ENCODE measurements around the gene ATXN7.

The ATXN7 gene

GRCh38 chr3:63975723-63976122 is 112.1 kb downstream of the ATXN7 start:
- ChIA-PET CTCF (interaction anchor here (0.8 to 9.3 kb wide), 5 partner anchors 13 to 488 kb away, joined by 3 to 143 read pairs (median 3); no protein-coding TSS in a partner anchor), POLR2A (no interaction called here)
- DNase-seq (ENCODE audit: low read depth, low spot score): no peak
- H3K4me3 ChIP-seq (ENCODE audit: low read depth, low read length): no peak overlapping the region
- no peak for TF ChIP-seq CTCF (IDR thresholded peaks at IDR 0.05; ENCODE audit: insufficient read depth, low read length, missing control alignments)

GRCh38 chr3:63976161-63976871 is 112.6 kb downstream of the ATXN7 start:
- peak; percentile 92 for DNase-seq (ENCODE audit: low read depth, low spot score)
- ChIA-PET CTCF (interaction anchor here (0.8 to 9.3 kb wide), 6 partner anchors 13 to 487 kb away, joined by 3 to 143 read pairs (median 4); no protein-coding TSS in a partner anchor), POLR2A (no interaction called here)
- no peak for TF ChIP-seq CTCF (IDR thresholded peaks at IDR 0.05; ENCODE audit: insufficient read depth, low read length, missing control alignments)
- no peak overlapping the region for H3K4me3 ChIP-seq (ENCODE audit: low read depth, low read length)

GRCh38 chr3:63976872-63977200 is 113.2 kb downstream of the ATXN7 start:
- POLR2A ChIA-PET: no interaction called here

GRCh38 chr3:63977893-63978292 is 114.2 kb downstream of the ATXN7 start:
- TF ChIP-seq CTCF (IDR thresholded peaks at IDR 0.05; ENCODE audit: insufficient read depth, low read length, missing control alignments): no peak
- POLR2A ChIA-PET: no interaction called here
- CTCF ChIA-PET: interaction anchor here (1.1 to 9.3 kb wide), 5 partner anchors 14 to 628 kb away, joined by 3 to 143 read pairs (median 5); no protein-coding TSS in a partner anchor
- H3K4me3 ChIP-seq (ENCODE audit: low read depth, low read length): no peak overlapping the region
- DNase-seq (ENCODE audit: low read depth, low spot score): no peak

More at GRCh38 chr3:63976872-63977200, 113.2 kb downstream of the ATXN7 start:
- CTCF ChIA-PET: interaction anchor here (0.8 to 9.3 kb wide), 5 partner anchors 14 to 47 kb away, joined by 3 to 143 read pairs (median 5); no protein-coding TSS in a partner anchor
- DNase-seq (ENCODE audit: low read depth, low spot score): no peak
- no peak overlapping the region for H3K4me3 ChIP-seq (ENCODE audit: low read depth, low read length)
- TF ChIP-seq CTCF (IDR thresholded peaks at IDR 0.05; ENCODE audit: insufficient read depth, low read length, missing control alignments): no peak

- TF ChIP-seq CTCF (IDR thresholded peaks at IDR 0.05; ENCODE audit: insufficient read depth, low read length, missing control alignments): no peak
- H3K4me3 ChIP-seq (ENCODE audit: low read depth, low read length): no peak overlapping the region
- ChIA-PET POLR2A (no interaction called here), CTCF (interaction anchor here (0.6 to 9.3 kb wide), 10 partner anchors 9 to 630 kb away, joined by 3 to 143 read pairs (median 3); no protein-coding TSS in a partner anchor)
- no peak for DNase-seq (ENCODE audit: low read depth, low spot score)
Measured at GRCh38 chr3:63979093-63979885, 115.6 kb downstream of the ATXN7 start.

GRCh38 chr3:63980019-63980418 is 116.4 kb downstream of the ATXN7 start:
- POLR2A ChIA-PET: no interaction called here
- CTCF ChIA-PET: interaction anchor here (0.9 to 8.5 kb wide), 5 partner anchors 9 to 18 kb away, joined by 3 to 143 read pairs (median 3); no protein-coding TSS in a partner anchor
- no peak for TF ChIP-seq CTCF (IDR thresholded peaks at IDR 0.05; ENCODE audit: insufficient read depth, low read length, missing control alignments)
- H3K4me3 ChIP-seq (ENCODE audit: low read depth, low read length): no peak overlapping the region
- no peak for DNase-seq (ENCODE audit: low read depth, low spot score)

Measured in AG04449 (cell line).